ENCODE data around the gene STAB1.

STAB1 gene

GRCh38 chr3:52506266-52506966, 11.3 kb downstream of the STAB1 start:
- no peak for DNase-seq

DNA sequence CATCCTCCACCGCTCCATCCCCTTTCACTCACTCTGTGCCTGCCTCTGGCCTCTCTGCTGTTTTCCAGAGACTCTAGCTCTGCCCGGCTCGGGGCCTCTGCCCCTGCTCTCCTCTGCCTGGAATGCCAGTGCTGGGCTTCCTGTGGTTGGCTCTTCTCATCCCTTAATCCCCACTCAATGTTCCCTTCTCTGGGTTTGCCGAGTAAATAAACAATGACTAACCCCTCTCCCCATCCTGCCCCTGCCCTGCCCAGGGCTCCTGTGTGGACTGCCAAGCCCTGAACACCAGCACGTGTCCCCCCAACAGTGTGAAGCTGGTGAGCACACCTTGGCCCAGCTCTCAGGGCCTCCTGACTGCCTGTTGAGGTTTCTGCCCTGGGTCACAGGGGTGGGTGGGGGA, 12.2 kb downstream of the STAB1 start:
- DNase-seq, result no peak

GRCh38 chr3:52509753-52510328, 14.7 kb downstream of the STAB1 start:
- no peak for DNase-seq

DNA sequence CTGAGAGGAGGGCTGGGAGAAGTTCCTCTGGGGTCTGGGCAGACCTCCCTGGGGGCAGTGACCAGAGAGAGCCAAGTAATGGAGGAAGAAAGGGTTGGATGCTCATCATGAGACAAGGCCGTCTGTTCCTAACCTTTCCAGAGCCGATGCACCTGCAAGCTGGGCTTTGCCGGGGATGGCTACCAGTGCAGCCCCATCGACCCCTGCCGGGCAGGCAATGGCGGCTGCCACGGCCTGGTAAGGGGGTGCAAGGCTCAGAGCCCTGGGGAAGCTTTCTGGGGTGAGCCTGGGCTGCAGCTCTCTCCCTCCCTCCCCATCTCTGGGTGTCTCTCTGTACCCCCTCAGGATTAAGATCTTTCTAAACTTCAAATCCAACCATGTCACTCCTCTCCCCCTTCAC, 16.4 kb downstream of the STAB1 start:
- no peak for DNase-seq

DNA sequence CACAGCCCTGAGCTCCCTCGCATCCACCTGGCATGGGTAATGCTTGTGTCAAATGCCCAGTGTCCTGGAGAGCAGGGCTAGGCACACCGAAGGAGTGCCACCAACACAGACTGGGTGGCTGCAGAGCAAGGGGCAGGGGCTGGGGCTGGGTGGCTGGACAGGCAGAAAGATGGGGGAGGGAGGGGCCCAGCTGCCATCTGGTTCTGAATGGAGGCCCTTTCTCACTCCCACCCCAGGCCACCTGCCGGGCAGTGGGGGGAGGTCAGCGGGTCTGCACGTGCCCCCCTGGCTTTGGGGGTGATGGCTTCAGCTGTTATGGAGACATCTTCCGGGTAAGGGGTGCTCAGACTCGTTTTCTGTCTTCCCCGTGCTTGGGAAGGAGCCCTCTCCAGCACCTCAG, 17.0 kb downstream of the STAB1 start:
- DNase-seq, result no peak

DNA sequence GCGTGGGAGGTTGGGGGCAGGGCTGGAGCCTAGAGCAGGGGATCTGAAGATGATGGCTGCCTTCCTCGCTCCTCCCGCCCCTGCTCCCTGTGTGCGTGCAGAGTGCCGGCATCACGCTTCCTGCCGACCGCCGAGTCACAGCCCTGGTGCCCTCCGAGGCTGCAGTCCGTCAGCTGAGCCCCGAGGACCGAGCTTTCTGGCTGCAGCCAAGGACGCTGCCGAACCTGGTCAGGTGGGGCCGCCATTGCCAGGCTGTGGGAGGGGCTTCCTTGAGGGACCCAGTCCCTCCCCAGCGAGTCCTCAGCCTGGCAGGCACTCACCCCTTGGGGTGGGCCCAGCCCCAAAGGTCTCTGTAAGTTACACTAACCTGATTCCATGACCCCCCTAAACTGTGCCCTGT, 17.6 kb downstream of the STAB1 start:
- DNase-seq, result no peak

DNA sequence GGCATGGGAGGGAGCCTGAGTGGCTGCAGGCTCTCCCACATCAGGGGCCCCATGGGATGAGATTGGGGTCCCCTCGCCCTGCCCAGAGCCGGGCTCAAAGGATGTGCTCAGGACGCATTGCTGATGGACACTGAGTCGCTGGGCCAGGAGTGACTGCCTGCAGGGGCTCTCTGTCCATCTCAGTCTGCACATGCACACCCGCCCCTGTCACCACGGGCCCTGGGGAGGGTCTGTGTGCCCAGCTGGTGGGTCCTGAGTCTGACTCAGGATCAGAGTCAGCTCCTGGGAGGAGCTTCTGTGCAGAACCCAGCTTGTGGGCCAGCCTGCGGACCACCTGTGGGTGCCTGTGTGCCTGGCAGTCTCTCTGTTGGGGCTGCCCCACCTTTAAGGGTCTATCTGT, 18.1 kb downstream of the STAB1 start:
- DNase-seq, result no peak

GRCh38 chr3:52514576-52514975, 19.4 kb downstream of the STAB1 start:
- DNase-seq, result no peak

GRCh38 chr3:52515192-52515591, 20.1 kb downstream of the STAB1 start:
- no peak for DNase-seq

DNA sequence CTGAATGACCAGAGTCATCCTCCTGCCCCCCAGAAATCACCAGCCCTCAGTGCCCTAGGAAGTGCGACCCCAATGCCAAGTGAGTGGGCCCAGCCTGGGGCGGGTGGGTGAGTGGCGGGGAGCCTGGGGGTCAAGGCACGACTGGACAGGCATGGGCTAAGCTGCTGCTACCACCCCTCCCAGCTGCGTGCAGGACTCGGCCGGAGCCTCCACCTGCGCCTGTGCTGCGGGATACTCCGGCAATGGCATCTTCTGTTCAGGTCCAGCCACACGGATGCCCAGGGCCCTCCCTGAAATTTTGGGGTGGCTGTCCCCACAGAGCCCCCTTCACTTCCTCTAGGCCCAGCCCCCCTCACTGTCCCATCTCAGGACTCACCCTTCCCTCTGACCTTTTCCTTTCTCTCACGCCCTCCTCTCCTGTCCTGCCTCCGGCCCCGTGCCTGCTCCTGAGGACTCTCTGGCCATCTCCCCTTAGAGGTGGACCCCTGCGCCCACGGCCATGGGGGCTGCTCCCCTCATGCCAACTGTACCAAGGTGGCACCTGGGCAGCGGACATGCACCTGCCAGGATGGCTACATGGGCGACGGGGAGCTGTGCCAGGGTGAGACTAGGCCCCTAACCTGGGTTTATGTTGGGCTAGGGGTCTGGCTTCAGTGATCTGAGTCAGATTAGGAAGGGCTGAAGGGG, 21.5 kb downstream of the STAB1 start:
- no peak for DNase-seq

DNA sequence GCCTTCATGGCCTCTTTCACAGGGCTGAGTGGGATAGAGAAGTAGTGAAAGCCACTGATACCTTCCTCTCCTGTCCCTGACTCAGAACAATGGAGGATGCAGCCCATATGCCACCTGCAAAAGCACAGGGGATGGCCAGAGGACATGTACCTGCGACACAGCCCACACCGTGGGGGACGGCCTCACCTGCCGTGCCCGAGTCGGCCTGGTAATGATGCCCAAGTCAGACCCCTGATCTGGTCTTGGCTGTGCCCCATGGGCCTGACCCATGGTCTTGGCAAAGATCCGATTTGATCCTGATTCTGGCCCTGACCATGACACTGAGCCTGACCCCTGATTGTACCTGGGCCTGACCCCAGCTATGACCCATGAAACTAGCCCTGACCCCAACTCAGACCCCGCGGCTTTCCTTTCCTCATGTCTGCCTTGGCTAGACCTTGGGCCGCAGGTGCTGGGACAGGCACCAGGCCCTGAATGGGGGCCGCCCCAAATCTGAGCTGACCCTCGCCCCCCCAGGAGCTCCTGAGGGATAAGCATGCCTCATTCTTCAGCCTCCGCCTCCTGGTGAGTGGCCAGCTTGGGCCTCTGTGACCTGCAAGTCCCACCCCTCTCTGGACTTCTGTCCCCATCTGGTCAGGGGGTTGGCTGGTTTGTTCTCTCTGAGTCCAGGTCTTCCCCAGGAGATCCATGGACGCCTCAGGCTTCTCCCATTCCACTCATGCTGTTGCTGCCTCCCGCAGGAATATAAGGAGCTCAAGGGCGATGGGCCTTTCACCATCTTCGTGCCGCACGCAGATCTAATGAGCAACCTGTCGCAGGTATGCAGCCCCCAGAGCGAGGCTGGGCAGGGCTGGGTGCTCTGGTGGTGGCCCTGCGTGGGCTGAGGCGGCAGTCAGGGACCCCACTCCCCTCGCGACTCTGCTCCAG, 22.9 kb downstream of the STAB1 start:
- DNase-seq, result no peak

GRCh38 chr3:52518723-52519444, 23.7 kb downstream of the STAB1 start:
- DNase-seq, result no peak

DNA sequence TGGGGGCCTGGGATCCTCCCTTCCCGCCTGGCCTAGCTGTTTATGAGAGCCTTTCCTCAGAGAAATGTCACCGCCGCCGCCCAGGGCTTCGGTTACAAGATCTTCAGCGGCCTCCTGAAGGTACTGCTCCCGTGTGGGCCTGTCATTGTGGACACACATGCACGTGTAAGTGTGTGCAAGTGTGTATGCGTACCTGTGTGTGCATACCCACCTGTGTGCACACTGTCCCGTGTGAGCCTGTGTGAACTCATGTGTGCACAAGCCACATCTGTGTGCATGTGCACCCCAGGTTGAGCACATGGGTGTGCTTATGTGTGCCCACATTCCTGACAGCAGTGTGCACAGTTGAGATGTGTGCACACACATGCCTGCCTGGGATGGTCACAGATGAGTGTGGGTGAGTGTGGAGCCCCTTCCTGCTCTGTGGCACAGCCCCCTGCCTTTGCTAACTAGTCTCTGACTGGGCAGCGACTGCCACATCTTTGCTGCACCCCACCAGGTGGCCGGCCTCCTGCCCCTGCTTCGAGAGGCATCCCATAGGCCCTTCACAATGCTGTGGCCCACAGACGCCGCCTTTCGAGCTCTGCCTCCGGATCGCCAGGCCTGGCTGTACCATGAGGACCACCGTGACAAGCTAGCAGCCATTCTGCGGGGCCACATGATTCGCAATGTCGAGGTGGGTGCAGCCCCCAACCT, 24.5 kb downstream of the STAB1 start:
- no peak for DNase-seq

DNA sequence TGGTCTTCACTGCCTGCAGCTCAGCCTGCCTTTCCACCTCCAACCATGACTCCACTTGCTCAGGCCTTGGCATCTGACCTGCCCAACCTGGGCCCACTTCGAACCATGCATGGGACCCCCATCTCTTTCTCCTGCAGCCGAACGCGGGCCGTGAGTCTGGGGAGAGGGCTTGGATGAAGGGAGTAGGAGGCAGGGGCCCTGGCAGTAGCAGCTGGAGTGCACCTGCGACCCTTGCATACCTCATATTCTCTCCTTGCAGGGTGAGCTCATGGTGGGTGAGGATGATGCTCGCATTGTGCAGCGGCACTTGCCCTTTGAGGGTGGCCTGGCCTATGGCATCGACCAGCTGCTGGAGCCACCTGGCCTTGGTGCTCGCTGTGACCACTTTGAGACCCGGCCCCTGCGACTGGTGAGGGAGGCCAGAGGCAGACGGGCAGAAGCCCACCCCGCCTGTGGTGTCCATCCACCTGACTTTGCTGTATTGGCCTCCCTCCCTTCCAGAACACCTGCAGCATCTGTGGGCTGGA, 25.1 kb downstream of the STAB1 start:
- no peak for DNase-seq

GRCh38 chr3:52520716-52521487, 25.8 kb downstream of the STAB1 start:
- DNase-seq, result no peak

- DNase-seq, result no peak
Observed at GRCh38 chr3:52521488-52521824, 26.3 kb downstream of the STAB1 start.

DNA sequence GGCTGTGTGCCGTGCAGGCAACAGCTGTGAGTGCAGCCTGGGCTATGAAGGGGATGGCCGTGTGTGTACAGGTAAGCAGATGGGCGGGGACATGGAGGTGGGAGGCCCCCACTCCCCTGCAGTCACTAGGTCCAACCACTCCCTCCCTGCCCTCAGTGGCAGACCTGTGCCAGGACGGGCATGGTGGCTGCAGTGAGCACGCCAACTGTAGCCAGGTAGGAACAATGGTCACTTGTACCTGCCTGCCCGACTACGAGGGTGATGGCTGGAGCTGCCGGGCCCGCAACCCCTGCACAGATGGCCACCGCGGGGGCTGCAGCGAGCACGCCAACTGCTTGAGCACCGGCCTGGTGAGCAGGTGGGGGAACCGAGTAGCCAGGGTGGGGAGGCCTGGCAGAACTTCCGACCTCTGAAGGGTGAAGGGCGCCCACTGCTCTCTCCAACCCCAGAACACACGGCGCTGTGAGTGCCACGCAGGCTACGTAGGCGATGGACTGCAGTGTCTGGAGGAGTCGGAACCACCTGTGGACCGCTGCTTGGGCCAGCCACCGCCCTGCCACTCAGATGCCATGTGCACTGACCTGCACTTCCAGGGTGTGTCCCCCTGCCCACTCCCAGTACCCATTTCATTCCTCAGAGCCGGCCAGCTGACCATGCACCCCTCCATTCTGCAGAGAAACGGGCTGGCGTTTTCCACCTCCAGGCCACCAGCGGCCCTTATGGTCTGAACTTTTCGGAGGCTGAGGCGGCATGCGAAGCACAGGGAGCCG, 26.9 kb downstream of the STAB1 start:
- no peak for DNase-seq

- DNase-seq, result no peak
Observed at GRCh38 chr3:52522651-52523251, 27.6 kb downstream of the STAB1 start.

DNA sequence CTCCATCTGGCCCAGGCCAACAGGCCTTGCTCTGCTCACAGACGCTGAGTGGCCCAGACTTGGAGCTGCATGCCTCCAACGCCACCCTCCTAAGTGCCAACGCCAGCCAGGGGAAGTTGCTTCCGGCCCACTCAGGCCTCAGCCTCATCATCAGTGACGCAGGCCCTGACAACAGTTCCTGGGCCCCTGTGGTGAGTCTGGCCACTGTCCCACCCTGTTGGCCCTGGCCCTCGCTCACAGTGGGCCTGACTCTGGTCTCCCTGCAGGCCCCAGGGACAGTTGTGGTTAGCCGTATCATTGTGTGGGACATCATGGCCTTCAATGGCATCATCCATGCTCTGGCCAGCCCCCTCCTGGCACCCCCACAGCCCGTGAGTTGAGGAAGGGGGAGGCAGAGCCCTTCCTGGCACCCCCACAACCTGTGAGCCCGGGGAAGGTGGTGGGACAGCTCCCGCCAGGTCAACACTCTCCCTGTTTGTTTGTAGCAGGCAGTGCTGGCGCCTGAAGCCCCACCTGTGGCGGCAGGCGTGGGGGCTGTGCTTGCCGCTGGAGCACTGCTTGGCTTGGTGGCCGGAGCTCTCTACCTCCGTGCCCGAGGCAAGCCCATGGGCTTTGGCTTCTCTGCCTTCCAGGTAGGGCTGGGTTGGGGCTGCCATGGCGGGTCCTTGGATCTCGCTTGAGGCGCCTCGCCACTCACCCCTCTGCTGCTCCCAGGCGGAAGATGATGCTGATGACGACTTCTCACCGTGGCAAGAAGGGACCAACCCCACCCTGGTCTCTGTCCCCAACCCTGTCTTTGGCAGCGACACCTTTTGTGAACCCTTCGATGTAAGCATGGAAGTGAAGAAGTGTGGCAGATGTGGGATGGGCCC, 28.5 kb downstream of the STAB1 start:
- DNase-seq, result no peak

Measured in CD4-positive, alpha-beta T cell treated with Interferon alpha-2 for 1 hour (primary cell).